IMR-90 (cell line): Measurements from ENCODE around the gene SYPL2. TPM values are rescaled to one million over a fixed set of nuclear protein-coding genes. Genes with fewer than 3 reads are reported as not detected.

Source experiments
- ATAC-seq: fragments of 200-7000 bp; cut with Tn5 transposase; 2 replicates; pipeline ENCODE4 v1.9.1; 2020; ENCODE audit warnings: low read depth, mild to moderate bottlenecking, moderate library complexity
- BruUV-seq: library from RNA; stranded (reverse); fragments of 400-500 nt; replicated peaks from 2 replicates; lab custom pipeline; 2021; lab: Mats Ljungman, UMichigan
- CTCF ChIA-PET: fragments of 300-600 bp; formaldehyde crosslinking; extraction: SDS; loops from one replicate; lab custom pipeline; 2021; ENCODE audit warnings: antibody characterized with exemption; lab: Yijun Ruan, JAX
- POLR2A ChIA-PET: fragments of 300-600 bp; sonication (Branson Sonifier 250); formaldehyde crosslinking; loops from one replicate; lab custom pipeline; 2022; ENCODE audit warnings: antibody characterized with exemption; ENCODE audit not compliant: unreplicated experiment; lab: Charles Lee
- DNase-seq: peaks from one replicate; pipeline ENCODE4 v3.0.0; 2013
- H2AFZ ChIP-seq: replicated peaks from 2 replicates; pipeline ENCODE3; 2013; ENCODE audit warnings: low read length, mild to moderate bottlenecking; ENCODE audit not compliant: poor library complexity
- H2AK5ac ChIP-seq: 2 replicates; pipeline ENCODE4 v1.6.1; 2013; ENCODE audit warnings: low read depth, low read length, inconsistent platforms
- H2AK9ac ChIP-seq: replicated peaks from 2 replicates; pipeline ENCODE3; 2013; ENCODE audit warnings: mild to moderate bottlenecking, low read depth, low read length, moderate library complexity; ENCODE audit not compliant: poor library complexity
- H2BK120ac ChIP-seq: 2 replicates; pipeline ENCODE4 v1.6.1; 2013; ENCODE audit warnings: low read depth, low read length, inconsistent platforms
- H2BK15ac ChIP-seq: 3 replicates; pipeline ENCODE4 v1.6.1; 2013; ENCODE audit warnings: low read depth, low read length, inconsistent platforms
- H2BK20ac ChIP-seq: 2 replicates; pipeline ENCODE4 v1.6.1; 2013; ENCODE audit warnings: low read depth, mild to moderate bottlenecking, inconsistent platforms, low read length, moderate library complexity
- H2BK5ac ChIP-seq: 2 replicates; pipeline ENCODE4 v1.6.1; 2013; ENCODE audit warnings: mild to moderate bottlenecking, low read depth, low read length, inconsistent platforms; ENCODE audit not compliant: poor library complexity, severe bottlenecking
- H3K14ac ChIP-seq: replicated peaks from 2 replicates; pipeline ENCODE4 v1.6.1; 2013; ENCODE audit warnings: low read depth, low read length, inconsistent platforms
- H3K18ac ChIP-seq: 2 replicates; pipeline ENCODE4 v1.6.1; 2013; ENCODE audit warnings: low read depth, low read length, control low read depth
- H3K23ac ChIP-seq: 2 replicates; pipeline ENCODE4 v1.6.1; 2013; ENCODE audit warnings: low read depth, low read length, inconsistent platforms
- H3K27ac ChIP-seq: 2 replicates; pipeline ENCODE4 v1.5.1; 2013; ENCODE audit warnings: mild to moderate bottlenecking, control low read depth, low read length; ENCODE audit not compliant: insufficient read depth
- H3K27me3 ChIP-seq: 2 replicates; pipeline ENCODE4 v1.6.1; 2013; ENCODE audit warnings: low read length; ENCODE audit not compliant: control insufficient read depth, insufficient read depth
- H3K36me3 ChIP-seq: 2 replicates; pipeline ENCODE4 v1.6.1; 2013; ENCODE audit warnings: low read length, mixed read lengths; ENCODE audit not compliant: control insufficient read depth, insufficient read depth
- H3K4ac ChIP-seq: 2 replicates; pipeline ENCODE4 v1.6.1; 2013; ENCODE audit warnings: low read depth, low read length, inconsistent platforms
- H3K4me1 ChIP-seq: 2 replicates; pipeline ENCODE4 v1.6.1; 2013; ENCODE audit warnings: low read length, mixed read lengths; ENCODE audit not compliant: control insufficient read depth, insufficient read depth
- H3K4me2 ChIP-seq: 2 replicates; pipeline ENCODE4 v1.6.1; 2013; ENCODE audit warnings: low read depth, mild to moderate bottlenecking, control low read depth, low read length, moderate library complexity
- H3K4me3 ChIP-seq: 2 replicates; pipeline ENCODE4 v1.5.1; 2013; ENCODE audit warnings: low read depth, mild to moderate bottlenecking, control low read depth, low read length, moderate library complexity; ENCODE audit not compliant: insufficient read depth
- H3K56ac ChIP-seq: 2 replicates; pipeline ENCODE4 v1.6.1; 2013; ENCODE audit warnings: low read length, inconsistent platforms; ENCODE audit not compliant: insufficient read depth; ENCODE audit errors: extremely low read depth
- H3K79me1 ChIP-seq, 2 experiments: 2 replicates each; pipeline ENCODE4 v1.6.1; 2013; ENCODE audit warnings: low read length in 2 of 2, inconsistent platforms in 1 of 2, low read depth in 1 of 2
- H3K9ac ChIP-seq: 2 replicates; pipeline ENCODE4 v1.6.1; 2013; ENCODE audit warnings: low read depth, low read length, control low read depth
- H3K9me1 ChIP-seq: 2 replicates; pipeline ENCODE4 v1.6.1; 2013; ENCODE audit warnings: low read length, inconsistent platforms; ENCODE audit not compliant: insufficient read depth
- H3K9me3 ChIP-seq: 2 replicates; pipeline ENCODE4 v1.6.1; 2013; ENCODE audit warnings: low read length; ENCODE audit not compliant: control insufficient read depth, insufficient read depth
- H4K20me1 ChIP-seq: 2 replicates; pipeline ENCODE4 v1.6.1; 2013; ENCODE audit warnings: low read length, inconsistent platforms; ENCODE audit not compliant: insufficient read depth
- H4K5ac ChIP-seq: 2 replicates; pipeline ENCODE4 v1.6.1; 2013; ENCODE audit warnings: mild to moderate bottlenecking, low read depth, low read length, control low read depth
- H4K8ac ChIP-seq, 2 experiments: 2 replicates each; pipeline ENCODE4 v1.6.1; 2013; ENCODE audit warnings: low read depth in 2 of 2, low read length in 2 of 2, control low read depth in 1 of 2, inconsistent platforms in 1 of 2
- H4K91ac ChIP-seq: 2 replicates; pipeline ENCODE4 v1.6.1; 2013; ENCODE audit warnings: low read depth, low read length, inconsistent platforms; ENCODE audit not compliant: insufficient read depth
- SMC3 ChIP-seq: fragments of 150-350 bp; IDR thresholded peaks from 2 replicates; pipeline ENCODE4 v1.6.1; 2016; ENCODE audit warnings: low read depth, mild to moderate bottlenecking, antibody characterized with exemption, low read length, moderate library complexity
- USF2 ChIP-seq: fragments of 150-350 bp; IDR thresholded peaks from 2 replicates; pipeline ENCODE4 v1.6.1; 2017; ENCODE audit warnings: mild to moderate bottlenecking, antibody characterized with exemption, low read length, low read depth
- WGBS, 2 experiments: methylation state at CpG; one replicate each; pipeline versions ENCODE4 v1.1.5 to v1.1.7; 2013; ENCODE audit warnings: missing lambda C conversion rate in 2 of 2; ENCODE audit not compliant: insufficient read length in 1 of 2; ENCODE audit errors: extremely low coverage in 2 of 2; 5-methylcytosine and 5-hydroxymethylcytosine counted together
- dilution Hi-C: fragments of 300-500 bp; cut with HindIII; formaldehyde crosslinking; loops from one replicate; pipeline ENCODE4 v1.14.3; 2018; ENCODE audit warnings: low sequenced_read_pairs; ENCODE audit not compliant: unreplicated experiment
- in situ Hi-C: fragments of 300-500 bp; cut with MboI; formaldehyde crosslinking; loops from 3 replicates; pipeline ENCODE4 v1.14.3; 2019; ENCODE audit warnings: low sequenced_read_pairs, inconsistent platforms, mixed read lengths
- intact Hi-C: fragments of 100-400 bp; cut with micrococcal nuclease; formaldehyde crosslinking; loops from 2 replicates; pipeline ENCODE4 v1.10.0; 2022
- polyA plus RNA-seq, 3 experiments: library from polyadenylated mRNA; depleted of rRNA; stranded (reverse); fragments of >200 nt; gene quantifications; 2 replicates each; pipeline ENCODE4 v1.2.3, GENCODE V29; 2012; ENCODE audit warnings: low replicate concordance in 1 of 3
- total RNA-seq: library from RNA; depleted of rRNA; stranded (reverse); fragments of >200 nt; gene quantifications from 2 replicates; pipeline ENCODE4 v1.2.3, GENCODE V29; 2012

The SYPL2 gene
- total and polyA plus RNA-seq, 2 of the 4 experiments (the other 2 are of a cell fraction), result under 0.01 to 0.65 TPM

- no peak overlapping the region for H2BK20ac ChIP-seq
- no peak overlapping the region for H3K4ac ChIP-seq
- H3K4me1 ChIP-seq, result no peaks in the 10 kb centered on the region
- no peak for TF ChIP-seq USF2
- no peak for TF ChIP-seq SMC3
- H2AK5ac ChIP-seq, result no peak overlapping the region
- H4K5ac ChIP-seq, result no peak overlapping the region
- no peak overlapping the region for H3K9ac ChIP-seq
- H3K27me3 ChIP-seq, result peaks cover 73% of the 10 kb centered on the region
- dilution Hi-C loops (no loop called here), intact Hi-C loops (no loop called here), in situ Hi-C loops (no loop called here)
- H4K20me1 ChIP-seq, result no peaks in the 10 kb centered on the region
- H3K27ac ChIP-seq, result no peak overlapping the region
- H2BK120ac ChIP-seq, result no peak overlapping the region
- no peak overlapping the region for H2BK5ac ChIP-seq
- ChIA-PET CTCF (no interaction called here), POLR2A (no interaction called here)
- H3K4me2 ChIP-seq, result no peak overlapping the region
- H3K18ac ChIP-seq, result no peak overlapping the region
- no peak overlapping the region for H2BK15ac ChIP-seq
- no peaks in the 10 kb centered on the region for H3K79me1 ChIP-seq
- H3K4me3 ChIP-seq, result no peak overlapping the region
- no TSS peak for BruUV-seq
- no peak overlapping the region for H2AK9ac ChIP-seq
- H4K91ac ChIP-seq, result no peak overlapping the region
- H3K14ac ChIP-seq, result no peak overlapping the region
- no peaks in the 10 kb centered on the region for H3K36me3 ChIP-seq
- no CpG with 5 or more reads among the region's 1 CpG for WGBS, 2 experiments
- H3K9me3 ChIP-seq, result no peaks in the 10 kb centered on the region
- H2AFZ ChIP-seq, result no peak overlapping the region
- H3K23ac ChIP-seq, result no peak overlapping the region
- no peaks in the 10 kb centered on the region for H3K9me1 ChIP-seq
- H4K8ac ChIP-seq, result no peak overlapping the region
- ATAC-seq (no peak), DNase-seq (no peak)
- H3K56ac ChIP-seq, result no peak overlapping the region
Observed at GRCh38 chr1:109468061-109468460, 1.7 kb downstream of the SYPL2 start.
